SK-N-SH (cell line): ENCODE data around the gene PIP5K1B. TPM values are rescaled to one million over a fixed set of nuclear protein-coding genes. Genes with fewer than 3 reads are reported as not detected.

ENCODE experiments used
- CTCF ChIA-PET: fragments of 300-600, 350-600 bp; formaldehyde crosslinking; extraction: SDS; loops from one replicate; lab custom pipeline; 2021; lab: Yijun Ruan, JAX
- POLR2A ChIA-PET: fragments of 350-600 bp; sonication (Branson Sonifier 250); formaldehyde crosslinking; extraction: SDS; loops from one replicate; lab custom pipeline; 2020; ENCODE audit warnings: antibody characterized with exemption, inconsistent platforms; lab: Yijun Ruan, JAX
- DNase-seq: peaks from one replicate; pipeline ENCODE4 v3.0.0; 2012
- H2AFZ ChIP-seq: fragments of 200-600 bp; sonication (generic); 2 replicates; pipeline ENCODE4 v1.8.1; 2016; ENCODE audit warnings: antibody characterized with exemption, mild to moderate bottlenecking, low read depth
- H3F3A ChIP-seq: fragments of 200-600 bp; sonication (generic); replicated peaks from 2 replicates; pipeline ENCODE3; 2016; ENCODE audit warnings: antibody characterized with exemption, mild to moderate bottlenecking; ENCODE audit not compliant: insufficient read depth
- H3K27ac ChIP-seq, 2 experiments: fragments of 200-500 bp in 1 of 2; fragments of 200-600 bp in 1 of 2; sonication (Bioruptor generic) in 1 of 2; sonication (generic), shearing (Covaris generic) in 1 of 2; 2 replicates each; pipeline versions ENCODE4 v1.5.1 to v1.6.1; 2014 to 2016; ENCODE audit warnings: low read depth in 2 of 2, inconsistent platforms in 1 of 2, low read length in 1 of 2, mild to moderate bottlenecking in 1 of 2, mixed read lengths in 1 of 2
- H3K27me3 ChIP-seq: fragments of 200-600 bp; sonication (generic), shearing (Covaris generic); 2 replicates; pipeline ENCODE4 v1.6.1; 2016; ENCODE audit warnings: mixed run types; ENCODE audit not compliant: insufficient read depth
- H3K36me3 ChIP-seq, 2 experiments: fragments of 200-500 bp in 1 of 2; fragments of 200-600 bp in 1 of 2; sonication (Bioruptor generic) in 1 of 2; sonication (generic) in 1 of 2; replicated peaks in 1 of 2; 2 replicates each; pipeline versions ENCODE3 to v1.5.1; 2014 to 2016; ENCODE audit warnings: low read length in 1 of 2, mild to moderate bottlenecking in 1 of 2; ENCODE audit not compliant: insufficient read depth in 2 of 2, control insufficient read depth in 1 of 2
- H3K4me1 ChIP-seq, 2 experiments: fragments of 200-500 bp in 1 of 2; fragments of 200-600 bp in 1 of 2; sonication (Bioruptor generic) in 1 of 2; sonication (generic), shearing (Covaris generic) in 1 of 2; 2 replicates each; pipeline versions ENCODE4 v1.5.1 to v1.6.1; 2014 to 2016; ENCODE audit warnings: low read depth in 1 of 2, low read length in 1 of 2, mixed run types in 1 of 2; ENCODE audit not compliant: insufficient read depth in 2 of 2, control insufficient read depth in 1 of 2
- H3K4me2 ChIP-seq: fragments of 200-600 bp; sonication (generic), shearing (Covaris generic); 2 replicates; pipeline ENCODE4 v1.6.1; 2017; ENCODE audit warnings: mixed run types
- H3K4me3 ChIP-seq, 2 experiments: fragments of 200-500 bp in 1 of 2; fragments of 200-600 bp in 1 of 2; sonication (Bioruptor generic) in 1 of 2; sonication (generic), shearing (Covaris generic) in 1 of 2; 2 replicates each; pipeline versions ENCODE4 v1.5.1 to v1.8.1; 2014 to 2016; ENCODE audit warnings: low read depth in 2 of 2, inconsistent platforms in 1 of 2, low read length in 1 of 2, mild to moderate bottlenecking in 1 of 2, mixed read lengths in 1 of 2, moderate library complexity in 1 of 2
- H3K79me2 ChIP-seq: fragments of 200-600 bp; sonication (generic); 2 replicates; pipeline ENCODE4 v1.8.1; 2017; ENCODE audit warnings: mild to moderate bottlenecking; ENCODE audit not compliant: insufficient read depth
- H3K9ac ChIP-seq: fragments of 200-600 bp; sonication (generic); 2 replicates; pipeline ENCODE4 v1.6.1; 2017; ENCODE audit warnings: mixed run types
- H3K9me2 ChIP-seq: fragments of 200-600 bp; sonication (generic); 2 replicates; pipeline ENCODE4 v1.6.1; 2017; ENCODE audit warnings: mixed run types
- H3K9me3 ChIP-seq: fragments of 200-600 bp; sonication (generic); 2 replicates; pipeline ENCODE4 v1.6.1; 2017; ENCODE audit warnings: mixed run types, mild to moderate bottlenecking, moderate library complexity
- H4K20me1 ChIP-seq: fragments of 200-600 bp; sonication (generic); 2 replicates; pipeline ENCODE4 v1.6.1; 2017; ENCODE audit warnings: mild to moderate bottlenecking, mixed run types; ENCODE audit not compliant: insufficient read depth
- CHD2 ChIP-seq: fragments of 150-350 bp; IDR thresholded peaks from 2 replicates; pipeline ENCODE4 v1.6.1; 2018; ENCODE audit warnings: low read length; ENCODE audit not compliant: partially characterized antibody
- ELF1 ChIP-seq: IDR thresholded peaks from 2 replicates; pipeline ENCODE4 v1.4.0; 2012
- EZH2phosphoT487 ChIP-seq: fragments of 200-600 bp; sonication (generic); IDR thresholded peaks from 2 replicates; pipeline ENCODE4 v1.6.1; 2017; ENCODE audit warnings: low read depth, mixed run types, mild to moderate bottlenecking, antibody characterized with exemption, moderate library complexity, borderline replicate concordance
- FOSL2 ChIP-seq: IDR thresholded peaks from 2 replicates; pipeline ENCODE4 v1.4.0; 2012; ENCODE audit warnings: low read depth, mild to moderate bottlenecking, moderate library complexity, borderline replicate concordance
- GABPA ChIP-seq: IDR thresholded peaks from 2 replicates; pipeline ENCODE4 v1.4.0; 2012; ENCODE audit warnings: low read depth, mild to moderate bottlenecking
- GATA2 ChIP-seq: sonication (generic); formaldehyde crosslinking; IDR thresholded peaks from 2 replicates; pipeline ENCODE4 v1.5.0; 2020; ENCODE audit warnings: mild to moderate bottlenecking, missing genetic modification reagents
- IRF3 ChIP-seq: fragments of 150-350 bp; IDR thresholded peaks from 2 replicates; pipeline ENCODE4 v1.6.1; 2016; ENCODE audit warnings: mild to moderate bottlenecking, low read depth, low read length
- JUND ChIP-seq: IDR thresholded peaks from 2 replicates; pipeline ENCODE4 v1.4.0; 2012
- MEF2A ChIP-seq: IDR thresholded peaks from 2 replicates; pipeline ENCODE4 v1.4.0; 2012; ENCODE audit warnings: low read depth, borderline replicate concordance
- NFIC ChIP-seq: IDR thresholded peaks from 2 replicates; pipeline ENCODE4 v1.4.0; 2012; ENCODE audit warnings: borderline replicate concordance
- POLR2AphosphoS5 ChIP-seq: IDR thresholded peaks from 2 replicates; pipeline ENCODE4 v1.6.1; 2012; ENCODE audit warnings: low read depth, low read length
- RAD21 ChIP-seq: IDR thresholded peaks from 2 replicates; pipeline ENCODE4 v1.6.1; 2012; ENCODE audit warnings: mild to moderate bottlenecking, low read length
- RCOR1 ChIP-seq: fragments of 150-350 bp; IDR thresholded peaks from 2 replicates; pipeline ENCODE4 v1.6.1; 2017; ENCODE audit warnings: antibody characterized with exemption, low read length
- REST ChIP-seq: IDR thresholded peaks from 2 replicates; pipeline ENCODE4 v1.6.1; 2012; ENCODE audit warnings: mild to moderate bottlenecking, low read depth, low read length, moderate library complexity
- RFX5 ChIP-seq: IDR thresholded peaks from 2 replicates; pipeline ENCODE4 v1.6.1; 2012; ENCODE audit warnings: mild to moderate bottlenecking, improper control_type of control experiment, low read length
- SIN3A ChIP-seq: IDR thresholded peaks from 2 replicates; pipeline ENCODE4 v1.6.1; 2012; ENCODE audit warnings: low read depth, mild to moderate bottlenecking, low read length, moderate library complexity, borderline replicate concordance
- SMC3 ChIP-seq: IDR thresholded peaks from 2 replicates; pipeline ENCODE4 v1.6.1; 2012; ENCODE audit warnings: low read depth, low read length, improper control_type of control experiment
- TAF1 ChIP-seq: IDR thresholded peaks from 2 replicates; pipeline ENCODE4 v1.6.1; 2012; ENCODE audit warnings: low read depth, mild to moderate bottlenecking, low read length, moderate library complexity, borderline replicate concordance
- TCF12 ChIP-seq: IDR thresholded peaks from 2 replicates; pipeline ENCODE4 v1.4.0; 2012
- USF1 ChIP-seq: IDR thresholded peaks from 2 replicates; pipeline ENCODE4 v1.4.0; 2012; ENCODE audit warnings: low read depth, borderline replicate concordance
- WGBS: methylation state at CpG from one replicate; pipeline ENCODE4 v1.1.6; 2017; ENCODE audit warnings: low lambda C conversion rate; 5-methylcytosine and 5-hydroxymethylcytosine counted together
- polyA plus RNA-seq, 3 experiments: library from polyadenylated mRNA; depleted of rRNA; stranded (reverse); fragments of >200 nt; gene quantifications; 2 replicates each; pipeline ENCODE4 v1.2.3, GENCODE V29; 2012
- TF ChIP-seq, protein P1 (sequence below): IDR thresholded peaks from 2 replicates; pipeline ENCODE4 v1.4.0; 2012; ENCODE audit warnings: low read depth

Gene PIP5K1B
- polyA plus RNA-seq, 1 of the 3 experiments (the other 2 are of a cell fraction) = not detected

DNA sequence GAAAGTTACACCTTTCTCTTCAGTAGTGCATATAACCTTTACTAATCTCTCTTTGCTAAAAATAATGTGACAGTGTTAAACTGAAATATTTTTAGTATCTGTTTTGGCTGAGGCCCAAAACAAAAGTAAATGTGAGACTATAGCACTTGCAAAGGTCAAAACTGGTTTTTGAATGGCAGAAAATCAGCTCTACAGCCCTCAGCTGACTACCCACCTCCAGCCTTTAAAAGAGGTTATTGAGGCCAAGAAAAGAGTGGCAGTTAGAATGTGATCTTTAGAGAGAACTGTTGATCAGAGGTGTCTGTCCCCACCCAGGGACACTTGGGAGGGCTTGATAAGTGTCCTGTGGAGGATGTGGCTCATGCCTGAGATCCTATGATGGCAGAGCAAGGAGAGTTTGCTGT lies 278.0 kb downstream of the PIP5K1B start:
- ChIA-PET CTCF (interaction anchor here (0.7 kb wide), 1 partner anchor 86 kb away, joined by 3 read pairs; no protein-coding TSS in a partner anchor), POLR2A (no interaction called here)
- no peaks in the 10 kb centered on the region for H4K20me1 ChIP-seq
- no peaks in the 10 kb centered on the region for H3K9me2 ChIP-seq
- no peak overlapping the region for H3K4me3 ChIP-seq
- H3K4me1 ChIP-seq = no peaks in the 10 kb centered on the region
- no peaks in the 10 kb centered on the region for H3K79me2 ChIP-seq
- H2AFZ ChIP-seq = no peak overlapping the region
- no peak overlapping the region for H3K9ac ChIP-seq
- no peak for TF ChIP-seq TCF12
- TF ChIP-seq RCOR1 = no peak
- TF ChIP-seq RAD21 = no peak
- no peak for TF ChIP-seq MEF2A
- no peak for TF ChIP-seq IRF3
- TF ChIP-seq GABPA = no peak
- no peak for TF ChIP-seq RFX5
- TF ChIP-seq JUND = no peak
- TF ChIP-seq CHD2 = no peak
- no peak for TF ChIP-seq SIN3A
- no peak for TF ChIP-seq TAF1
- no peaks in the 10 kb centered on the region for H3K9me3 ChIP-seq
- H3K27me3 ChIP-seq = peaks cover 10% of the 10 kb centered on the region; the same call in 1 of the 2 replicates
- DNase-seq = no peak
- no peaks in the 10 kb centered on the region for H3K36me3 ChIP-seq
- no peak overlapping the region for H3K4me2 ChIP-seq
- H3K27ac ChIP-seq = no peak overlapping the region
- H3F3A ChIP-seq = no peaks in the 10 kb centered on the region

- H3K27me3 ChIP-seq = peaks cover 10% of the 10 kb centered on the region; the same call in 1 of the 2 replicates
- no peaks in the 10 kb centered on the region for H3K9me2 ChIP-seq
- ChIA-PET CTCF (interaction anchor here (0.8 to 0.9 kb wide), 3 partner anchors 9 to 16 kb away, joined by 3 read pairs; no protein-coding TSS in a partner anchor), POLR2A (no interaction called here)
- no peak for DNase-seq
- no peaks in the 10 kb centered on the region for H4K20me1 ChIP-seq
- no peaks in the 10 kb centered on the region for H3F3A ChIP-seq
- H3K9ac ChIP-seq = no peak overlapping the region
- H3K36me3 ChIP-seq = no peaks in the 10 kb centered on the region
- no peak overlapping the region for H3K4me2 ChIP-seq
- H3K27ac ChIP-seq = no peak overlapping the region
- H3K4me3 ChIP-seq = no peak overlapping the region
- H3K9me3 ChIP-seq = no peaks in the 10 kb centered on the region
- no peaks in the 10 kb centered on the region for H3K79me2 ChIP-seq
- H3K4me1 ChIP-seq = no peaks in the 10 kb centered on the region
- H2AFZ ChIP-seq = no peak overlapping the region
- WGBS = 13% methylated on average over 3 of the region's 3 CpGs
- no peak for TF ChIP-seq GATA2 (CRISPR knock-in tag)
- TF ChIP-seq ELF1 = no peak
- no peak for TF ChIP-seq RAD21
- no peak for TF ChIP-seq USF1
- TF ChIP-seq, protein P1, sequence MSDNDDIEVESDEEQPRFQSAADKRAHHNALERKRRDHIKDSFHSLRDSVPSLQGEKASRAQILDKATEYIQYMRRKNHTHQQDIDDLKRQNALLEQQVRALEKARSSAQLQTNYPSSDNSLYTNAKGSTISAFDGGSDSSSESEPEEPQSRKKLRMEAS = no peak
- no peak for TF ChIP-seq POLR2AphosphoS5
- no peak for TF ChIP-seq SMC3
- no peak for TF ChIP-seq EZH2phosphoT487
- TF ChIP-seq FOSL2 = no peak
- TF ChIP-seq REST = no peak
- TF ChIP-seq NFIC = no peak
Observed at GRCh38 chr9:68983522-68984424, 278.7 kb downstream of the PIP5K1B start.
